UCSD-AML1 (cell line): ENCODE measurements around the gene ZNF664.
A peak's percentile ranks its signal among the peaks of the same experiment; 100 is the strongest.

ENCODE experiments used
- DNase-seq: peaks from one replicate; lab custom pipeline; 2025; ENCODE audit not compliant: unreplicated experiment; lab: John Stamatoyannopoulos, UW

Gene ZNF664

GRCh38 chr12:124007826-124008570, 35.0 kb downstream of the ZNF664 start:
- DNase-seq, result no peak

- DNase-seq, result no peak
Measured at GRCh38 chr12:124008595-124008994, 35.6 kb downstream of the ZNF664 start.

GRCh38 chr12:124009781-124010180, 36.8 kb downstream of the ZNF664 start:
- no peak for DNase-seq

- no peak for DNase-seq
Measured at GRCh38 chr12:124010687-124011086, 37.7 kb downstream of the ZNF664 start.

- no peak for DNase-seq
Measured at GRCh38 chr12:124011435-124012115, 38.6 kb downstream of the ZNF664 start.

- DNase-seq, result no peak
Measured at GRCh38 chr12:124013073-124013472, 40.1 kb downstream of the ZNF664 start.

GRCh38 chr12:124015494-124016461, 42.8 kb downstream of the ZNF664 start:
- DNase-seq, result no peak

GRCh38 chr12:124017064-124017463, 44.0 kb downstream of the ZNF664 start:
- no peak for DNase-seq

GRCh38 chr12:124018539-124018938, 45.5 kb downstream of the ZNF664 start:
- DNase-seq, result no peak

- no peak for DNase-seq
Measured at GRCh38 chr12:124019115-124019514, 46.1 kb downstream of the ZNF664 start.

GRCh38 chr12:124020514-124020949, 47.5 kb downstream of the ZNF664 start:
- DNase-seq, result no peak

GRCh38 chr12:124021007-124021406, 48.0 kb downstream of the ZNF664 start:
- no peak for DNase-seq

GRCh38 chr12:124022161-124022560, 49.1 kb downstream of the ZNF664 start:
- DNase-seq, result no peak

- peak; percentile 61 for DNase-seq
Measured at GRCh38 chr12:124024263-124024678, 51.3 kb downstream of the ZNF664 start.

GRCh38 chr12:124024776-124025175, 51.8 kb downstream of the ZNF664 start:
- no peak for DNase-seq

GRCh38 chr12:124025661-124026060, 52.6 kb downstream of the ZNF664 start:
- peak; percentile 48 for DNase-seq

GRCh38 chr12:124026755-124027745, 54.0 kb downstream of the ZNF664 start:
- DNase-seq, result no peak

GRCh38 chr12:124027753-124028554, 54.9 kb downstream of the ZNF664 start:
- no peak for DNase-seq

- DNase-seq, result no peak
Measured at GRCh38 chr12:124028555-124028925, 55.5 kb downstream of the ZNF664 start.
